HFFc6 (cell line): ENCODE data around the gene YOD1. TPM values are rescaled to one million over a fixed set of nuclear protein-coding genes. Genes with fewer than 3 reads are reported as not detected.

Experiments
- DNase-seq: peaks from one replicate; pipeline ENCODE4 v3.0.0-alpha.2; 2018
- H3K27ac Mint-ChIP-seq: 2 replicates; pipeline ENCODE4 v1.8.0; 2020; ENCODE audit warnings: mild to moderate bottlenecking, mixed read lengths
- H3K27me3 Mint-ChIP-seq: 2 replicates; pipeline ENCODE4 v1.8.0; 2021; ENCODE audit warnings: mild to moderate bottlenecking, moderate library complexity, mixed read lengths; ENCODE audit not compliant: insufficient read depth
- H3K36me3 Mint-ChIP-seq: 2 replicates; pipeline ENCODE4 v1.8.0; 2021; ENCODE audit warnings: low read depth, mixed read lengths
- H3K4me1 Mint-ChIP-seq: 2 replicates; pipeline ENCODE4 v1.8.0; 2020; ENCODE audit warnings: low read depth, mixed read lengths
- H3K4me3 Mint-ChIP-seq: 2 replicates; pipeline ENCODE4 v1.8.0; 2020; ENCODE audit warnings: mild to moderate bottlenecking, moderate library complexity, mixed read lengths
- H3K9me3 Mint-ChIP-seq: 2 replicates; pipeline ENCODE4 v1.8.0; 2020; ENCODE audit warnings: mild to moderate bottlenecking, mixed read lengths
- total RNA-seq, 6 experiments: library from RNA; stranded (reverse); fragmentation: NEBNext Ultra II Directional; extraction: Animal tissue kit (Norgen Biotek cat#: 25700); gene quantifications; 2 replicates in 1 of 6; 3 replicates in 5 of 6; pipeline ENCODE4 v1.2.3, GENCODE V29; 2021
- TF ChIP-seq, protein P1 (sequence below): fragments of 200-600 bp; sonication (generic); IDR thresholded peaks from 2 replicates; pipeline ENCODE4 v1.5.0; 2021; ENCODE audit warnings: antibody characterized with exemption, mild to moderate bottlenecking

The YOD1 gene
- total RNA-seq, 6 experiments from 2014 or later = 6.5 to 10.6 (median 7.1) TPM

- no peak for DNase-seq
- Mint-ChIP-seq H3K4me1 (peaks cover 27% of the 10 kb centered on the region), H3K27me3 (peaks cover 4% of the 10 kb centered on the region; the same call in 1 of the 2 replicates), H3K36me3 (no peaks in the 10 kb centered on the region), H3K27ac (no peak overlapping the region), H3K9me3 (no peaks in the 10 kb centered on the region), H3K4me3 (no peak overlapping the region)
- TF ChIP-seq, protein P1, sequence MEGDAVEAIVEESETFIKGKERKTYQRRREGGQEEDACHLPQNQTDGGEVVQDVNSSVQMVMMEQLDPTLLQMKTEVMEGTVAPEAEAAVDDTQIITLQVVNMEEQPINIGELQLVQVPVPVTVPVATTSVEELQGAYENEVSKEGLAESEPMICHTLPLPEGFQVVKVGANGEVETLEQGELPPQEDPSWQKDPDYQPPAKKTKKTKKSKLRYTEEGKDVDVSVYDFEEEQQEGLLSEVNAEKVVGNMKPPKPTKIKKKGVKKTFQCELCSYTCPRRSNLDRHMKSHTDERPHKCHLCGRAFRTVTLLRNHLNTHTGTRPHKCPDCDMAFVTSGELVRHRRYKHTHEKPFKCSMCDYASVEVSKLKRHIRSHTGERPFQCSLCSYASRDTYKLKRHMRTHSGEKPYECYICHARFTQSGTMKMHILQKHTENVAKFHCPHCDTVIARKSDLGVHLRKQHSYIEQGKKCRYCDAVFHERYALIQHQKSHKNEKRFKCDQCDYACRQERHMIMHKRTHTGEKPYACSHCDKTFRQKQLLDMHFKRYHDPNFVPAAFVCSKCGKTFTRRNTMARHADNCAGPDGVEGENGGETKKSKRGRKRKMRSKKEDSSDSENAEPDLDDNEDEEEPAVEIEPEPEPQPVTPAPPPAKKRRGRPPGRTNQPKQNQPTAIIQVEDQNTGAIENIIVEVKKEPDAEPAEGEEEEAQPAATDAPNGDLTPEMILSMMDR = no peak
Observed at GRCh38 chr1:207000651-207001291, 50.2 kb downstream of the YOD1 start.

DNA sequence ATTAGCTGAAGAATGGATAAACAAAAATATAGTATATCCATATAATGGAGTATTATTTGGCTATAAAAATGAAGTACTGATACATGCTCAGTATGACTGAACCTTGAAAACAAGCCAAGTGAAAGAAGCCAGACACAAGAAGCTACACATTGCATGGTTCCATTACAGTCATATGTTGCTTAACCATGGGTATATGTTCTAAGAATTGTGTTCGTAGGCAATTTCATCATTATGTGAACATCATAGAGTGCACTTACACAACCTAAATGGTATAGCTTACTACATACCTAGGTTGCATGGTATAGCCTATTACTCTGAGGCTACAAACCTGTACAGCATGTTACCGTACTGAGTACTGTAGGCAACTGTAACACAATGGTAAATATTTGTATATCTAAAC, 52.2 kb downstream of the YOD1 start:
- TF ChIP-seq, protein P1 = no peak
- H3K4me3 Mint-ChIP-seq = no peak overlapping the region

More for the DNA sequence above, 52.2 kb downstream of the YOD1 start:
- Mint-ChIP-seq H3K27ac (no peak overlapping the region), H3K27me3 (peaks cover 7% of the 10 kb centered on the region; the same call in 1 of the 2 replicates), H3K9me3 (no peaks in the 10 kb centered on the region), H3K36me3 (no peaks in the 10 kb centered on the region), H3K4me1 (peaks cover 15% of the 10 kb centered on the region)
- no peak for DNase-seq

Other genes with a start within 250 kb of the YOD1 start
- not detected for gene IL20, start 185.6 kb downstream of the YOD1 start, total RNA-seq
- gene IL24, start 153.8 kb downstream of the YOD1 start, total RNA-seq = under 1 TPM in 1 of 6 experiments, not detected in 5; 0.24 TPM
- gene FCMR, start 129.3 kb downstream of the YOD1 start, total RNA-seq = 1 to 10 TPM in 2 of 6 experiments, under 1 TPM in 4; 0.28 to 1.3 (median 0.67) TPM
- gene PIGR, start 104.7 kb downstream of the YOD1 start, total RNA-seq = under 1 TPM in 2 of 6 experiments, not detected in 4; 0.14 to 0.26 TPM
- not detected for gene FCAMR, start 80.7 kb downstream of the YOD1 start, total RNA-seq
- under 1 TPM; 0.02 to 0.09 (median 0.06) TPM for gene C1orf116, start 18.5 kb downstream of the YOD1 start, total RNA-seq
- gene PFKFB2, start 2.1 kb upstream of the YOD1 start, total RNA-seq = 1 to 10 TPM; 2.5 to 7.0 (median 3.2) TPM
- gene C4BPB, start 37.7 kb upstream of the YOD1 start, total RNA-seq = under 1 TPM in 5 of 6 experiments, not detected in 1; 0.15 to 0.59 (median 0.24) TPM
- not detected for gene C4BPA, start 53.0 kb upstream of the YOD1 start, total RNA-seq